PFSK-1 (cell line): ENCODE measurements around the gene MGMT.

Source experiments
- FOXP2 ChIP-seq: optimal IDR thresholded peaks from 2 replicates; pipeline ENCODE3; 2011; ENCODE audit warnings: borderline replicate concordance, control low read depth, inconsistent platforms; ENCODE audit not compliant: insufficient read depth; ENCODE audit errors: extremely low read length, extremely low read depth
- POLR2AphosphoS5 ChIP-seq: IDR thresholded peaks from 2 replicates; pipeline ENCODE4 v1.6.1; 2012; ENCODE audit warnings: low read depth, mild to moderate bottlenecking, control low read depth, low read length, moderate library complexity
- REST ChIP-seq, 2 experiments: IDR thresholded peaks; 2 replicates each; pipeline versions ENCODE4 v1.6.1 to v1.8.0; 2011 to 2012; ENCODE audit warnings: low read depth in 2 of 2, low read length in 2 of 2, control low read depth in 1 of 2, inconsistent platforms in 1 of 2, mild to moderate bottlenecking in 1 of 2, moderate library complexity in 1 of 2; ENCODE audit not compliant: insufficient read depth in 1 of 2
- SIN3A ChIP-seq: IDR thresholded peaks from 2 replicates; pipeline ENCODE4 v1.6.1; 2012; ENCODE audit warnings: mild to moderate bottlenecking, low read length, moderate library complexity, borderline replicate concordance; ENCODE audit not compliant: insufficient read depth
- TAF1 ChIP-seq: IDR thresholded peaks from 2 replicates; pipeline ENCODE4 v1.6.1; 2012; ENCODE audit warnings: low read length, control low read depth, borderline replicate concordance; ENCODE audit not compliant: insufficient read depth

The MGMT gene

GRCh38 chr10:129541748-129542487 is 74.9 kb downstream of the MGMT start:
- TF ChIP-seq SIN3A (no peak), TAF1 (no peak), FOXP2 (no peak), REST (IDR thresholded peaks at IDR 0.05; ENCODE audit: insufficient read depth in 1 of 2, low read depth in 2 of 2, low read length in 2 of 2) (no peak), POLR2AphosphoS5 (no peak)

DNA sequence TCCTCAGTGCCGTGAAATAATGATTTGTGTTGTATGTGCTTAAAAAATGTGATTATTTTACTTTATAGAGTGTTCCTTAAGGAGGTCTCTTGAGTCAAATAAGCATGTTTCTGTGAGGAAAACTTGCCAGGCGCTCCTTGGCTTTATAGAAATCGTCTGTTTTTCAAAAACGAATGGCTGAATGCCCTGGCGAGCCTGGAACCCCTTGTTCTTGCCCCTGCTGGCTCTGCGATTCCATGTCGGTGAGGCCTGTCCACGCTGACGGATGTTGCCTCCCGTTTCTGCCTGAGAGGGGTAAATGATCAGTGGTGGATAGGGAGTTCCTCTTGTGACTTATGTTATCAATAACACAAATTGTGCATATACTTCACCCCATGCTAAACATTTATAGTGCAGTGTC is 75.5 kb downstream of the MGMT start:
- TF ChIP-seq REST (IDR thresholded peaks at IDR 0.05; ENCODE audit: insufficient read depth in 1 of 2, low read depth in 2 of 2, low read length in 2 of 2) (no peak), TAF1 (no peak), FOXP2 (no peak), POLR2AphosphoS5 (no peak), SIN3A (no peak)

DNA sequence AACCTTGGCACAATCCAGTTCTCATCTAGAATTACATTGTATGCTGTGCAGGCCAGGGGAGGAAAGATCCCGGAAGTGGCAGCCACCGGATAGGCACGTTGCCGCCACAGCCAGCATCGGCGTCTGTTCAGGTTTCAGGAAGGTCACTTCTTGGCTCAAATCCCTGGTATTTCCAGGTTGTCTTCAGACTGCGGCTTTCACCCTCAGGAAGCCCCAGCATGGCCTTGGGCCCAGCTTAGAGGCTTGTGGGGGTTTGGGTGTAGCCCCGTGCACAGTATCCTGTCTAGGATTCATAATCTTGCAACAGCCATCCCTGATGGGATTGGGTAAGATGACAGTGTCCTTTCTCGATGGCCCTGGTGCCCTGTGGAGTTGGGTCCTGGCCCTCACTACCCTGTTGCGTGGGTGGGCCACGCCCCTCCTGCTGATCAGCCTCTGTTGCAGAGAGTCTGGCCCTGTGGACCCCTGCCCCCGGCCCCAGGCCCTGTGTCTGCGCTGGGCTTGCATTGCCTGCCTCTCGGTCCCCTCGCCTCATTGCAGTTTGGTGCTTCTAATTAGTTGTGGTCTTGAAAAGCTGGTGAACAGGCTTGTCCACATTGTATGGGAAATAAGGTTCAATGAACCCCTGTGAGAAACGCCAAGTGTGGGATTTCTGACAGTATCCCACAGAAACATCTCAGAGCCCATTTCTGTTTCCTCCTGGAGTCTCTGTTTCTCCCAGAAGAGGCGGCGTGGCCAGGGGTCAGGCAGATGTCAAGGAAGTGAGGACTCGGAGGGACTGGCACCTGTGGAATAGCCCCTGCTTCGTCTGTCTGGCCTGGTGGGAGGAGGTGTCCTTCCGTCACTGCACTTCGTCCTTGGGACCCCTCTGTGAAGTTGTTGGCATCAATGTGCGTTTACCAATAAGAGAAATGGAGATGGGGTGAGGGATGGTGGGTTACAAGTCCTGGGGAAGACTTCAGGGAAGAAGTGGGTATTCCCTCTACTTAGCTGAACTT is 77.5 kb downstream of the MGMT start:
- TF ChIP-seq POLR2AphosphoS5: no peak
- TF ChIP-seq FOXP2: no peak
- TF ChIP-seq SIN3A: no peak
- TF ChIP-seq TAF1: no peak
- no peak for TF ChIP-seq REST (IDR thresholded peaks at IDR 0.05; ENCODE audit: insufficient read depth in 1 of 2, low read depth in 2 of 2, low read length in 2 of 2)

DNA sequence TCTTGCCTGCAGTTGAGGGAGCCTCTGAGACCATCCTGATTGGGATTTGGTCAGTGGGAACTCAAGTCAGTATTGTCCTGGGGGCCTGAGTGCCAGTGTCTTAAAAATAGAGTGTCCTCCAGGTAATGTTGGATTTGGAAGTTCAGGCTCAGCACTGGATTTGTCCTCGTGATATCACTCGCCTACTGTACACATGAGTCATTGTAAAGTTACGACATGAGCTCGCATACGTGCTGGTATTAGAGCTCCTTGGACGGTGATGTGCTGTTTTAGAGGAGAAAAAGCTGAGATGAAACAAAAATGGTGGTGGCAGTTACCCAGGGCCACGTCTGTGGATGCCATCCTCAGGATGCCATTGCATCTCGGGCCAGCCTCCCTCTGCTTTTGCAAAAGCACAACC is 78.2 kb downstream of the MGMT start:
- TF ChIP-seq REST (IDR thresholded peaks at IDR 0.05; ENCODE audit: insufficient read depth in 1 of 2, low read depth in 2 of 2, low read length in 2 of 2): no peak
- no peak for TF ChIP-seq FOXP2
- no peak for TF ChIP-seq POLR2AphosphoS5
- TF ChIP-seq TAF1: no peak
- TF ChIP-seq SIN3A: no peak
